ENCODE results near the gene SLC38A4. TPM values are rescaled to one million over a fixed set of nuclear protein-coding genes. Genes with fewer than 3 reads are reported as not detected.

Gene SLC38A4
- total and polyA plus RNA-seq, 8 donors = 0.12 to 16.7 (median 8.4) TPM; not detected in 4

GRCh38 chr12:46811185-46811584, 14.6 kb downstream of the SLC38A4 start:
- 52 to 70% (median 65%) methylated on average over 1 of the region's 1 CpG for WGBS, 5 donors
- TF ChIP-seq EP300 (IDR thresholded peaks at IDR 0.05) (no peak), POLR2A (IDR thresholded peaks at IDR 0.05) (no peak), POLR2AphosphoS5 (IDR thresholded peaks at IDR 0.05) (no peak)
- TF ChIP-seq, protein P1, sequence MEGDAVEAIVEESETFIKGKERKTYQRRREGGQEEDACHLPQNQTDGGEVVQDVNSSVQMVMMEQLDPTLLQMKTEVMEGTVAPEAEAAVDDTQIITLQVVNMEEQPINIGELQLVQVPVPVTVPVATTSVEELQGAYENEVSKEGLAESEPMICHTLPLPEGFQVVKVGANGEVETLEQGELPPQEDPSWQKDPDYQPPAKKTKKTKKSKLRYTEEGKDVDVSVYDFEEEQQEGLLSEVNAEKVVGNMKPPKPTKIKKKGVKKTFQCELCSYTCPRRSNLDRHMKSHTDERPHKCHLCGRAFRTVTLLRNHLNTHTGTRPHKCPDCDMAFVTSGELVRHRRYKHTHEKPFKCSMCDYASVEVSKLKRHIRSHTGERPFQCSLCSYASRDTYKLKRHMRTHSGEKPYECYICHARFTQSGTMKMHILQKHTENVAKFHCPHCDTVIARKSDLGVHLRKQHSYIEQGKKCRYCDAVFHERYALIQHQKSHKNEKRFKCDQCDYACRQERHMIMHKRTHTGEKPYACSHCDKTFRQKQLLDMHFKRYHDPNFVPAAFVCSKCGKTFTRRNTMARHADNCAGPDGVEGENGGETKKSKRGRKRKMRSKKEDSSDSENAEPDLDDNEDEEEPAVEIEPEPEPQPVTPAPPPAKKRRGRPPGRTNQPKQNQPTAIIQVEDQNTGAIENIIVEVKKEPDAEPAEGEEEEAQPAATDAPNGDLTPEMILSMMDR (IDR thresholded peaks at IDR 0.05) = no peak
- H3K36me3 ChIP-seq = no peaks in the 10 kb centered on the region
- no peak for DNase-seq
- intact Hi-C loops (cut with DNase I; ENCODE audit: low total_unique reads) = no loop called here
- H3K4me3 ChIP-seq = no peak overlapping the region
- no peaks in the 10 kb centered on the region for H3K27me3 ChIP-seq
- no peak overlapping the region for H3K27ac ChIP-seq
- H3K9me3 ChIP-seq = no peaks in the 10 kb centered on the region
- H3K4me1 ChIP-seq = no peaks in the 10 kb centered on the region

- Histone ChIP-seq H3K9me3 (no peaks in the 10 kb centered on the region), H3K4me1 (no peaks in the 10 kb centered on the region), H3K27me3 (no peaks in the 10 kb centered on the region), H3K36me3 (no peaks in the 10 kb centered on the region), H3K4me3 (no peak overlapping the region), H3K27ac (no peak overlapping the region)
- no peak for TF ChIP-seq POLR2AphosphoS5 (IDR thresholded peaks at IDR 0.05)
- TF ChIP-seq EP300 (IDR thresholded peaks at IDR 0.05) = no peak
- TF ChIP-seq, protein P1 (IDR thresholded peaks at IDR 0.05) = no peak
- TF ChIP-seq POLR2A (IDR thresholded peaks at IDR 0.05) = no peak
- 69 to 91% (median 79%) methylated on average over 5 of the region's 5 CpGs for WGBS, 5 donors
- no peak for DNase-seq
- intact Hi-C loops (cut with DNase I; ENCODE audit: low total_unique reads) = no loop called here
These were observed 16.7 kb downstream of the SLC38A4 start for GRCh38 chr12:46808955-46809697.

- no peak for DNase-seq
- Histone ChIP-seq H3K27me3 (no peaks in the 10 kb centered on the region), H3K4me3 (no peak overlapping the region), H3K27ac (no peak overlapping the region), H3K4me1 (no peaks in the 10 kb centered on the region), H3K36me3 (no peaks in the 10 kb centered on the region), H3K9me3 (no peaks in the 10 kb centered on the region)
- 93 to 97% (median 95%) methylated on average over 2 of the region's 2 CpGs for WGBS, 5 donors
- intact Hi-C loops (cut with DNase I; ENCODE audit: low total_unique reads) = no loop called here
- TF ChIP-seq POLR2A (IDR thresholded peaks at IDR 0.05) (no peak), EP300 (IDR thresholded peaks at IDR 0.05) (no peak), POLR2AphosphoS5 (IDR thresholded peaks at IDR 0.05) (no peak)
- TF ChIP-seq, protein P1 (IDR thresholded peaks at IDR 0.05) = no peak
These were observed 17.5 kb downstream of the SLC38A4 start for GRCh38 chr12:46808317-46808716.

- no peak overlapping the region for H3K27ac ChIP-seq
- no peak overlapping the region for H3K4me3 ChIP-seq
- intact Hi-C loops (cut with DNase I; ENCODE audit: low total_unique reads) = no loop called here
- H3K27me3 ChIP-seq = no peaks in the 10 kb centered on the region
- TF ChIP-seq EP300 (IDR thresholded peaks at IDR 0.05) = no peak
- TF ChIP-seq, protein P1 (IDR thresholded peaks at IDR 0.05) = no peak
- no peak for TF ChIP-seq POLR2AphosphoS5 (IDR thresholded peaks at IDR 0.05)
- no peak for TF ChIP-seq POLR2A (IDR thresholded peaks at IDR 0.05)
- H3K4me1 ChIP-seq = no peaks in the 10 kb centered on the region
- WGBS, 5 donors = 73 to 87% (median 83%) methylated on average over 3 of the region's 3 CpGs
- H3K36me3 ChIP-seq = no peaks in the 10 kb centered on the region
- DNase-seq = no peak
- no peaks in the 10 kb centered on the region for H3K9me3 ChIP-seq
These were observed 21.7 kb downstream of the SLC38A4 start for GRCh38 chr12:46804054-46804453.
